Dedifferentiated amniotic fluid mesenchymal stem cell (primary cell): ENCODE measurements around the gene RPS6KC1.
"Not testable (repeated sequence)": the region's sequence is repeated elsewhere in the genome, so short reads cannot be mapped to it uniquely, and the experiment has no call there.

Experiments
- DNase-seq: peaks from one replicate; pipeline ENCODE4 v3.0.0-alpha.2; 2016; ENCODE audit errors: extremely low spot score

RPS6KC1 gene

GRCh38 chr1:213055767-213056166 is 4.7 kb downstream of the RPS6KC1 start:
- no peak for DNase-seq

- DNase-seq, result no peak
Observed at GRCh38 chr1:213057264-213058059, 6.4 kb downstream of the RPS6KC1 start.

- DNase-seq, result no peak
Observed at GRCh38 chr1:213060836-213061235, 9.8 kb downstream of the RPS6KC1 start.

- no peak for DNase-seq
Observed at GRCh38 chr1:213061263-213061662, 10.2 kb downstream of the RPS6KC1 start.

GRCh38 chr1:213065800-213066199 is 14.8 kb downstream of the RPS6KC1 start:
- no peak for DNase-seq

GRCh38 chr1:213066363-213066762 is 15.3 kb downstream of the RPS6KC1 start:
- no peak for DNase-seq

- DNase-seq, result no peak
Observed at GRCh38 chr1:213067352-213067751, 16.3 kb downstream of the RPS6KC1 start.

GRCh38 chr1:213070406-213070805 is 19.4 kb downstream of the RPS6KC1 start:
- DNase-seq, result peak; percentile 85

GRCh38 chr1:213075725-213076124 is 24.7 kb downstream of the RPS6KC1 start:
- no peak for DNase-seq

GRCh38 chr1:213082420-213083111 is 31.5 kb downstream of the RPS6KC1 start:
- DNase-seq, result no peak

GRCh38 chr1:213083112-213083445 is 32.0 kb downstream of the RPS6KC1 start:
- no peak for DNase-seq

GRCh38 chr1:213087911-213088310 is 36.9 kb downstream of the RPS6KC1 start:
- DNase-seq, result no peak

GRCh38 chr1:213089924-213090677 is 39.1 kb downstream of the RPS6KC1 start:
- DNase-seq, result no peak

- no peak for DNase-seq
Observed at GRCh38 chr1:213094446-213094845, 43.4 kb downstream of the RPS6KC1 start.

GRCh38 chr1:213095467-213095866 is 44.4 kb downstream of the RPS6KC1 start:
- DNase-seq, result no peak

- DNase-seq, result no peak
Observed at GRCh38 chr1:213099682-213100399, 48.8 kb downstream of the RPS6KC1 start.

GRCh38 chr1:213100565-213100964 is 49.5 kb downstream of the RPS6KC1 start:
- not testable (repeated sequence) for DNase-seq

- DNase-seq, result no peak
Observed at GRCh38 chr1:213103377-213104306, 52.6 kb downstream of the RPS6KC1 start.

- DNase-seq, result no peak
Observed at GRCh38 chr1:213104604-213105003, 53.6 kb downstream of the RPS6KC1 start.

GRCh38 chr1:213106298-213106697 is 55.3 kb downstream of the RPS6KC1 start:
- DNase-seq, result no peak

- no peak for DNase-seq
Observed at GRCh38 chr1:213107613-213108012, 56.6 kb downstream of the RPS6KC1 start.
